Measurements from ENCODE around the gene DHRS3.

Gene DHRS3

DNA sequence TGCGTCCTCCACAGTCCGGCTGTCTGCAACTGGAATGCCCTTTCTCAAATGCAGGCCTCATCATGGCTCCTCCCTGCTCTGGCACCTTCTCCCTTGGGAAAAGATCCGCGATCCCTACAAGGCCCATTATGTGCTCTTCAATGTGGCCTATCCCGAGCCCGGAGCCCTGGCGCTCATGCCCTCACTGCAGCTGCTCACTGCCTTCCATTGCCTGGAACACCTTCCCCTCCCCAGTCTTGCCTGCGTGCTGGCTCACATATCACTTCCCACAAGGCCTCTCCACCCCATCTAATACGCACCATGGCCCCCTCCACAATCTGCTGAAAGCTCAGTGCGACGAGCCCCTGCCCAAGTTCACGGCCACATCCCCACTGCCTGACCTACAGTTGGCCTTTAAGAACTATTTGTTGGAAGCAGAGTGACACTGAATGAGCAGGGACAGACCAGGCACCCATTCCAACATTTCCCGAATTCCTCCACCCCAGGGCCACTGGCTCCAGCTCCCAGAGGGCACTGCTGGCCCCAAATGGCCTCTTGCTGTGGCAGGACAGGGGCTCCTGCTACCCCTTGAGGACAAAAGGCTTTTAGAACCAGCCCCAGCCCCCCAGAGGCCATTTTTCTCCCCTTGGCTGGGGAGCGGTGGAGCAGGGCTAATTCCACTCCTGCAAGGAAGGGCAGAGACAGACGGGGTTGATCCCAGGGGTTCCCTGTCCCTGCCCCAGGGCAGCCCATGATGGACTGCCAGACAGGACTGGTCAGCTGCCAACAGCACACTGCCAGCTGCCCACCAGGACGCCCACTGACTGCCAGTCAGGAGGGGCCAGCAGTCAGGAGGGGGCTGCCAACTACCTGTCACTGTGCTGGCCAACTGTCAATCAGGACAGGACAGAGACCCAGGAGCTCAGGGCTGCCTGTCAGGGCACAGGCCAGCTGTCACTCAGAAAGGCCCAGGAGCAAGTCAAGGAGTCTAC, 64.8 kb downstream of the DHRS3 start:
- H3K4me3 ChIP-seq (ENCODE audit: low read length): no peak overlapping the region
- DNase-seq (ENCODE audit: low read depth): peak; percentile 35
- TF ChIP-seq, protein P1, sequence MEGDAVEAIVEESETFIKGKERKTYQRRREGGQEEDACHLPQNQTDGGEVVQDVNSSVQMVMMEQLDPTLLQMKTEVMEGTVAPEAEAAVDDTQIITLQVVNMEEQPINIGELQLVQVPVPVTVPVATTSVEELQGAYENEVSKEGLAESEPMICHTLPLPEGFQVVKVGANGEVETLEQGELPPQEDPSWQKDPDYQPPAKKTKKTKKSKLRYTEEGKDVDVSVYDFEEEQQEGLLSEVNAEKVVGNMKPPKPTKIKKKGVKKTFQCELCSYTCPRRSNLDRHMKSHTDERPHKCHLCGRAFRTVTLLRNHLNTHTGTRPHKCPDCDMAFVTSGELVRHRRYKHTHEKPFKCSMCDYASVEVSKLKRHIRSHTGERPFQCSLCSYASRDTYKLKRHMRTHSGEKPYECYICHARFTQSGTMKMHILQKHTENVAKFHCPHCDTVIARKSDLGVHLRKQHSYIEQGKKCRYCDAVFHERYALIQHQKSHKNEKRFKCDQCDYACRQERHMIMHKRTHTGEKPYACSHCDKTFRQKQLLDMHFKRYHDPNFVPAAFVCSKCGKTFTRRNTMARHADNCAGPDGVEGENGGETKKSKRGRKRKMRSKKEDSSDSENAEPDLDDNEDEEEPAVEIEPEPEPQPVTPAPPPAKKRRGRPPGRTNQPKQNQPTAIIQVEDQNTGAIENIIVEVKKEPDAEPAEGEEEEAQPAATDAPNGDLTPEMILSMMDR (conservative IDR thresholded peaks at IDR 0.05; ENCODE audit: low read length): no peak

DNA sequence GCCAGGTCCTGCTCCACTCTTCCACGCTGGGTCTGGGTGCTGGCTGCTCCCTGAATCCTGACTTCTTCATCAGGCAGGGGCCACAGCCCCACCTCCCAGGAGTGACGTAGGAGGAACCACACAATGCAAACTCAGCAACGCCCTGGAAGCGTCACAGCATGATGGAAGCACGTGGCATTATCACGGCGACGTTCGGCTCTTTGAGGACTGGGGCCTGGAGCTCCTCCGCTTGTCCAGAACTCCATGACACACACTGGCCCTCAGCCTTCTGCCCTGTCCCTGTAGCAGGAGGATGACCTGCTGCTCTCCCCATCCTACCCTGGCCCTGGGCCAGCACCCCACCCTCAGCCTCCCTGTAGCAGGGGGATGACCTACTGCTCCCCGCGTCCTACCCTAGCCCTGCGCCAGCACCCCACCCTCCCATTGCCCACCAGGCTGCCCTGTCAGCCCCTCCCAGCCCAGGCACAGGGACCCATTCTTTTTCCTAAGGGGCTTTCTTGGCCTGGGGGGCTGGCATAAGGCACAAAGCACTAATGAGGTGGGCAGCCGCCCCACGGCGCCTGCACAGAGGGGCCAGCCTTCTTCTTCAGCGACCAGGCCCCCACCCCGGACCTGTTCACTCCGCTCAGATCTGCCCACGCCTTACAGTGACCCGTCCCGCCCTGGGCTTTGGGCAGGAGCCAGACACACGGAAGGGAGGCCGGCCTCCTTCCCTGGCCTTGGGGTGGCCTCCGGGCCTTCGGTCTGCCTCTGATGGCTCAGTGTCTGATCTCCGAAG, 65.7 kb downstream of the DHRS3 start:
- no peak overlapping the region for H3K4me3 ChIP-seq (ENCODE audit: low read length)
- no peak for DNase-seq (ENCODE audit: low read depth)
- TF ChIP-seq, protein P1 (conservative IDR thresholded peaks at IDR 0.05; ENCODE audit: low read length): no peak

DNA sequence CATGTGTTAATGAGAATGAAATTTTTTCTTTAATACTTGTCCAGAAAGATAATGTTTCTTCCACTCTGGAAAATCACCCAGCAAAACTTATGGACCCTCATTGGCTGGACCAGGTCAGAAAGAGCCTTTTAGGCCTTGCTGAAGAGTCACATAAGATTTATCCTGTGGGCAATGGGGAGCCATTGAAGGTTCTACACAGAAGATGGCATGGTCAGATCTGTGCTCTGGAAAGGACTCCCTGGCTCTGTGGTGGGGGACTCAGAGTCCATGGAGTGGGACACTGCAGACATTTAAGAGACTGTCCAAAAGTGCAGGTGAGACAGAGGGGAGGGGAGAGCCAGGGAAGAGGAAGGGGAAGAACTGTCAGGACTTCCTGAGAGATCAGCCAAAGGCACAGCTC, 66.4 kb downstream of the DHRS3 start:
- H3K4me3 ChIP-seq (ENCODE audit: low read length): no peak overlapping the region
- DNase-seq (ENCODE audit: low read depth): no peak
- TF ChIP-seq, protein P1 (conservative IDR thresholded peaks at IDR 0.05; ENCODE audit: low read length): no peak

DNA sequence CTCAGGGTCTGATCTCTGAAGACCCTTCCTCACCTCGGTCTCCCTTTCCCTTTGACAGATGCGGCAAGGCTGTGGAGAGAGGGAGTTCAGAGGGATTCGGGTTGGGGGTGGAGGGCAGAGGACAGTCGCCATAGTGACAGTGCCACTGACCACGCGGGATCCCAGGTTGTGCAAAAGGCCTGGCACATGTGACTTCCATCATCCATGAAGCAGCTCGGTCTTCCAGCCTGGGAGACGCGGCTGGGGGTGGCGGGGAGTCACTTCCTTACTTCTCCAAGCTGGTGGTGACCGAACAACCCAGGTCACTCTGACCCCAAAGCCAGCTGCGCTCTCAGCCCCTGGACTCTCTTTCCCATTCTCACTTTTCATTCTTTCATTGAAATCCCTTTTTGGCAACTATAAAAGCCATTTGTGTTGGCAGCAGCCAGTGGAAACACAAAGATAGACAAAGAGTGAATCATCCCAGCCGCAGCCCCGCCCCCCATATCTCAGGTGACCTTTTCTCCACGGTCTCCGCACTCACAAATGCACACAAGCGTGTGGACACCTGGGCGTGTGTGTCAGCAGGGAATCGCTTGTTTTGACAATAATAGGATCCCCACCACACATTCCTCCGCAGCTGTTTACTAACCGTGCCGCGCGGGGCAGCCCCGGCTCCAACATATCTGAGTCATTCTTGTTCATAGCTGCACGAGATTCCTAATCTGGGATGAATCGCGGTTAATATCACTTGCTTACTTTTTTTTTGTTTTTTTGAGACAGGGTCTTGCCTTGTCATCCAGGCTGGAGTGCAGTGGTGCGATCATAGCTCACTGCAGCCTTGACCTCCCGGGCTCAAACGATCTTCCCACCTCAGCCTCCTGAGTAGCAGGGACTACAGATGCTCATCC, 68.3 kb downstream of the DHRS3 start:
- TF ChIP-seq, protein P1 (conservative IDR thresholded peaks at IDR 0.05; ENCODE audit: low read length): no peak

DNA sequence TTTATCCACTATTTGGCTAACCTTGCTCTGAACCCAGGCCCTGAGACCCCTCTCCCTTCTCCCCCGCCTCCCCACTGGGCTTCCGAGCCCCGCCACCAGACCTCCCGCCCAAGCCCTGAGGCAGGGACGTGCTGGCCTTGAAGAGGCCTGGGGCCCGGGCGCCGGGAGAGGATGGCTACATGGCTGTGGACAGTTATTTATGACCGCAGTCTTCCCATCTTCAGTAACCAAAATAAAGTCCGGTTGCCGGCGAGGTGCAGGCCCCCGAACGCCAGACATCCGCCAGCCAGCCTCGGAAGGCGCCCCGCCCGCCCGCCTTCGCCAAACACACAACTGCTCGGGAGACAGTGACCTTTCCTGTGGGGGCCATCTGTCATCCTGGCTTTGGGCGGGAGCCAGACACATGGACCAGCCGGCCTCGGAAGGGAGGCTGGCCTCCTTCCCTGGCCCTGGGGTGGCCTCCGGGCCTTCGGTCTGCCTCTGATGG, 69.0 kb downstream of the DHRS3 start:
- TF ChIP-seq, protein P1 (conservative IDR thresholded peaks at IDR 0.05; ENCODE audit: low read length): no peak
- DNase-seq (ENCODE audit: low read depth): peak; percentile 51
- no peak overlapping the region for H3K4me3 ChIP-seq (ENCODE audit: low read length)

More for the DNA sequence above, 68.3 kb downstream of the DHRS3 start:
- DNase-seq (ENCODE audit: low read depth): peak; percentile 89
- H3K4me3 ChIP-seq (ENCODE audit: low read length): peak overlapping the region; percentile 30

DNA sequence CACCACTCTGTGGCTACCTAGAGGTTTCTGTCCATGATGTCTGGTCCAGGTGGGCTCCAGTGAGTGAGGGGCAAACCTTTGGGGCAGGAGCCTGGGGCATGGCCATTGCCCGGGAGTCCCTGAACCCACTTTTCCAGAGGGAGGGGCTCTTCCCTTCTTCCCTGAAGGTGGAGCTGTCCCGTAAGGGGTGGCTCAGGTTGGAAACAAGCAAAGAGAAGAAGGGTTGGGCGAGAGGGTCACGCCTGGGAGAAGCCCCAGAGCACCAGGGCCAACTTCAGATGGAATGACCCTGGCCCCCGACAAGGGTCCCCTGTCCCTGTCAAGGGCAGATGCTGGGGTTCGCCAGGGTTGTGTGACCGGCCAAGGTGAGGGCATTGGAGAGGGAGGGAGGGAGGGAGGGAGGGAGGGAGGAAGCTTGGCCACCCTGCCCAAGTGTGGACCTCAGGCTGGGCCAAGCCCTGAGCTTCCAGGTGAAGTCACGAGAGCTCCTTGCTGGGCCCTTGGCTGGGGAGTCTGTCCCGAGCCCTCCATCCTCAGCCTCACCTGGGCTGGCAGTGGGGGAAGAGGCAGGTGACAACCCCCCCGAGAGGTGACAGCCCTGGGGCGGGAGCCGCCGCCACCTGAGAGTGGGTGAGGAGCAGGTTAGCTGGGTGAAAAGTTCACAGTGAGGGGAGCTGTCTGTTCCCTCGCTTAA, 69.6 kb downstream of the DHRS3 start:
- TF ChIP-seq, protein P1 (conservative IDR thresholded peaks at IDR 0.05; ENCODE audit: low read length): no peak
- no peak for DNase-seq (ENCODE audit: low read depth)
- H3K4me3 ChIP-seq (ENCODE audit: low read length): no peak overlapping the region
